ENCODE data around the gene GSAP. TPM values are rescaled to one million over a fixed set of nuclear protein-coding genes. Genes with fewer than 3 reads are reported as not detected.

The GSAP gene
- total and polyA plus RNA-seq, 8 donors, result 34.1 to 60.1 (median 45.7) TPM

- ATAC-seq (no peak), DNase-seq (no peak)
- TF ChIP-seq, protein P1, sequence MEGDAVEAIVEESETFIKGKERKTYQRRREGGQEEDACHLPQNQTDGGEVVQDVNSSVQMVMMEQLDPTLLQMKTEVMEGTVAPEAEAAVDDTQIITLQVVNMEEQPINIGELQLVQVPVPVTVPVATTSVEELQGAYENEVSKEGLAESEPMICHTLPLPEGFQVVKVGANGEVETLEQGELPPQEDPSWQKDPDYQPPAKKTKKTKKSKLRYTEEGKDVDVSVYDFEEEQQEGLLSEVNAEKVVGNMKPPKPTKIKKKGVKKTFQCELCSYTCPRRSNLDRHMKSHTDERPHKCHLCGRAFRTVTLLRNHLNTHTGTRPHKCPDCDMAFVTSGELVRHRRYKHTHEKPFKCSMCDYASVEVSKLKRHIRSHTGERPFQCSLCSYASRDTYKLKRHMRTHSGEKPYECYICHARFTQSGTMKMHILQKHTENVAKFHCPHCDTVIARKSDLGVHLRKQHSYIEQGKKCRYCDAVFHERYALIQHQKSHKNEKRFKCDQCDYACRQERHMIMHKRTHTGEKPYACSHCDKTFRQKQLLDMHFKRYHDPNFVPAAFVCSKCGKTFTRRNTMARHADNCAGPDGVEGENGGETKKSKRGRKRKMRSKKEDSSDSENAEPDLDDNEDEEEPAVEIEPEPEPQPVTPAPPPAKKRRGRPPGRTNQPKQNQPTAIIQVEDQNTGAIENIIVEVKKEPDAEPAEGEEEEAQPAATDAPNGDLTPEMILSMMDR (IDR thresholded peaks at IDR 0.05), result no peak
- intact Hi-C loops (cut with DNase I), result no loop called here
- Histone ChIP-seq H3K4me3 (no peak overlapping the region), H3K36me3 (no peaks in the 10 kb centered on the region), H3K27me3 (no peaks in the 10 kb centered on the region), H3K27ac (no peak overlapping the region), H3K9me3 (no peaks in the 10 kb centered on the region), H3K4me1 (peaks cover 3 to 50% of the 10 kb centered on the region in 2 donors)
Observed at GRCh38 chr7:77450613-77451012, 34.5 kb upstream of the GSAP start.

DNA sequence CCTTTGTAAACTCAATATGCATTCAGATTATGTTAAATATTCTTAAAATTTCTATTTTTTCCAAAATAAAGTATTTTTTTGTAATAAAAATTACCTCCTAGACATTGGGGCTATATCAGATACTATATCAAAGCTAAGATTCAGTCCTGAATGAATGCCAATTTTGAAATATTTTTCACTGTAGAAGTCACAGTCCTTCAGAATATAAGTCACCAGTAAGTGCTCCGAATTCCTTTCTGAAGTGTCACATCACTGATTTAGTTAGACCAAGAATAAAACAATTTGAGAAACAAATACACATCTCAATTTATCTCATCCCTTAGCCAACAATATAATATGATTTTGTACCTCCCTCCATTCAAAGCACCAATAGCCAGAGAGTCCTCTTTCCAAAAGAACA, 33.9 kb upstream of the GSAP start:
- DNase-seq, result no peak
- intact Hi-C loops (cut with DNase I), result no loop called here
- ATAC-seq, result no peak
- H3K36me3 ChIP-seq, result no peaks in the 10 kb centered on the region
- H3K27me3 ChIP-seq, result no peaks in the 10 kb centered on the region
- no peak overlapping the region for H3K4me3 ChIP-seq
- TF ChIP-seq, protein P1 (IDR thresholded peaks at IDR 0.05), result no peak
- peaks cover 3 to 44% of the 10 kb centered on the region in 2 donors for H3K4me1 ChIP-seq
- H3K27ac ChIP-seq, result no peak overlapping the region
- no peaks in the 10 kb centered on the region for H3K9me3 ChIP-seq

- no peaks in the 10 kb centered on the region for H3K9me3 ChIP-seq
- intact Hi-C loops (cut with DNase I), result no loop called here
- H3K4me1 ChIP-seq, result peaks cover 0 to 32% of the 10 kb centered on the region in 2 donors
- H3K4me3 ChIP-seq, result no peak overlapping the region
- no peak for ATAC-seq
- H3K27me3 ChIP-seq, result no peaks in the 10 kb centered on the region
- H3K36me3 ChIP-seq, result no peaks in the 10 kb centered on the region
- H3K27ac ChIP-seq, result peak overlapping the region in 1 of 2 donors; percentile 72
- DNase-seq, result no peak
- TF ChIP-seq, protein P1 (IDR thresholded peaks at IDR 0.05), result no peak
Observed at GRCh38 chr7:77447616-77448015, 31.5 kb upstream of the GSAP start.

- H3K36me3 ChIP-seq, result no peaks in the 10 kb centered on the region
- ATAC-seq (peak; percentile 85), DNase-seq (peak in 1 of 4 donors; percentile 51)
- H3K27me3 ChIP-seq, result no peaks in the 10 kb centered on the region
- H3K27ac ChIP-seq, result peak overlapping the region; percentile 59 to 64
- no peak overlapping the region for H3K4me3 ChIP-seq
- intact Hi-C loops (cut with DNase I), result no loop called here
- peaks cover 0 to 41% of the 10 kb centered on the region in 2 donors for H3K4me1 ChIP-seq
- H3K9me3 ChIP-seq, result no peaks in the 10 kb centered on the region
- TF ChIP-seq, protein P1 (IDR thresholded peaks at IDR 0.05), result no peak
Observed at GRCh38 chr7:77444123-77444522, 28.0 kb upstream of the GSAP start.

- intact Hi-C loops (cut with DNase I), result no loop called here
- H3K9me3 ChIP-seq, result no peaks in the 10 kb centered on the region
- TF ChIP-seq, protein P1 (IDR thresholded peaks at IDR 0.05), result no peak
- ATAC-seq, result no peak
- no peaks in the 10 kb centered on the region for H3K36me3 ChIP-seq
- no peak for DNase-seq
- peak overlapping the region in 1 of 2 donors; percentile 64 for H3K27ac ChIP-seq
- H3K4me1 ChIP-seq, result peaks cover 0 to 41% of the 10 kb centered on the region in 2 donors
- H3K4me3 ChIP-seq, result no peak overlapping the region
- H3K27me3 ChIP-seq, result no peaks in the 10 kb centered on the region
Observed at GRCh38 chr7:77443042-77443441, 26.9 kb upstream of the GSAP start.

Data from left lung (tissue), 10 donors.